ENCODE data around the gene ABCC10.

The ABCC10 gene

GRCh38 chr6:43468240-43468639 is 40.9 kb downstream of the ABCC10 start:
- no peaks in the 10 kb centered on the region for H3K9me3 ChIP-seq (replicated peaks; ENCODE audit: insufficient read depth, low read length)
- H3F3A ChIP-seq (ENCODE audit: insufficient read depth, low read length) = no peaks in the 10 kb centered on the region
- H2AFZ ChIP-seq (ENCODE audit: low read length) = no peak overlapping the region
- no peaks in the 10 kb centered on the region for H3K4me1 ChIP-seq (ENCODE audit: low read length)
- no peak overlapping the region for H3K27ac ChIP-seq (ENCODE audit: low read length)
- H3K27me3 ChIP-seq (replicated peaks; ENCODE audit: insufficient read depth, low read length) = no peaks in the 10 kb centered on the region
- H3K9me2 ChIP-seq (replicated peaks; ENCODE audit: insufficient read depth, low read length) = no peaks in the 10 kb centered on the region
- no peaks in the 10 kb centered on the region for H3K79me2 ChIP-seq (ENCODE audit: low read length)
- DNase-seq = no peak
- H3K9ac ChIP-seq (ENCODE audit: low read length) = no peak overlapping the region
- H3K36me3 ChIP-seq (replicated peaks; ENCODE audit: insufficient read depth, low read length) = no peaks in the 10 kb centered on the region
- TF ChIP-seq CTCF (IDR thresholded peaks at IDR 0.05; ENCODE audit: low read length) (no peak), EZH2 (optimal IDR thresholded peaks at IDR 0.05; ENCODE audit: low read depth, low read length) (no peak), EZH2phosphoT487 (IDR thresholded peaks at IDR 0.05; ENCODE audit: low read length) (no peak)
- H3K4me2 ChIP-seq (ENCODE audit: low read depth, low read length) = no peak overlapping the region
- H4K20me1 ChIP-seq (ENCODE audit: insufficient read depth, low read length) = no peaks in the 10 kb centered on the region
- H3K4me3 ChIP-seq (ENCODE audit: low read length) = no peak overlapping the region

- Histone ChIP-seq H3K4me3 (ENCODE audit: low read length) (no peak overlapping the region), H2AFZ (ENCODE audit: low read length) (no peak overlapping the region), H3K27me3 (replicated peaks; ENCODE audit: insufficient read depth, low read length) (no peaks in the 10 kb centered on the region), H4K20me1 (ENCODE audit: insufficient read depth, low read length) (no peaks in the 10 kb centered on the region), H3K79me2 (ENCODE audit: low read length) (no peaks in the 10 kb centered on the region), H3K4me1 (ENCODE audit: low read length) (no peaks in the 10 kb centered on the region), H3K9me3 (replicated peaks; ENCODE audit: insufficient read depth, low read length) (no peaks in the 10 kb centered on the region), H3F3A (ENCODE audit: insufficient read depth, low read length) (no peaks in the 10 kb centered on the region), H3K4me2 (ENCODE audit: low read depth, low read length) (no peak overlapping the region), H3K36me3 (replicated peaks; ENCODE audit: insufficient read depth, low read length) (no peaks in the 10 kb centered on the region), H3K27ac (ENCODE audit: low read length) (no peak overlapping the region), H3K9me2 (replicated peaks; ENCODE audit: insufficient read depth, low read length) (no peaks in the 10 kb centered on the region), H3K9ac (ENCODE audit: low read length) (no peak overlapping the region)
- no peak for DNase-seq
- TF ChIP-seq CTCF (IDR thresholded peaks at IDR 0.05; ENCODE audit: low read length) (no peak), EZH2phosphoT487 (IDR thresholded peaks at IDR 0.05; ENCODE audit: low read length) (no peak), EZH2 (optimal IDR thresholded peaks at IDR 0.05; ENCODE audit: low read depth, low read length) (no peak)
Observed at GRCh38 chr6:43468748-43469681, 41.7 kb downstream of the ABCC10 start.

- no peak for DNase-seq
- no peaks in the 10 kb centered on the region for H3K9me3 ChIP-seq (replicated peaks; ENCODE audit: insufficient read depth, low read length)
- H3K27me3 ChIP-seq (replicated peaks; ENCODE audit: insufficient read depth, low read length) = no peaks in the 10 kb centered on the region
- H3K4me1 ChIP-seq (ENCODE audit: low read length) = no peaks in the 10 kb centered on the region
- H3K4me3 ChIP-seq (ENCODE audit: low read length) = no peak overlapping the region
- no peak overlapping the region for H2AFZ ChIP-seq (ENCODE audit: low read length)
- H3K36me3 ChIP-seq (replicated peaks; ENCODE audit: insufficient read depth, low read length) = no peaks in the 10 kb centered on the region
- H3K9ac ChIP-seq (ENCODE audit: low read length) = no peak overlapping the region
- no peak overlapping the region for H3K4me2 ChIP-seq (ENCODE audit: low read depth, low read length)
- no peak overlapping the region for H3K27ac ChIP-seq (ENCODE audit: low read length)
- TF ChIP-seq EZH2phosphoT487 (IDR thresholded peaks at IDR 0.05; ENCODE audit: low read length) = no peak
- TF ChIP-seq CTCF (IDR thresholded peaks at IDR 0.05; ENCODE audit: low read length) = no peak
- no peak for TF ChIP-seq EZH2 (optimal IDR thresholded peaks at IDR 0.05; ENCODE audit: low read depth, low read length)
- H3F3A ChIP-seq (ENCODE audit: insufficient read depth, low read length) = no peaks in the 10 kb centered on the region
- no peaks in the 10 kb centered on the region for H4K20me1 ChIP-seq (ENCODE audit: insufficient read depth, low read length)
- H3K9me2 ChIP-seq (replicated peaks; ENCODE audit: insufficient read depth, low read length) = no peaks in the 10 kb centered on the region
- no peaks in the 10 kb centered on the region for H3K79me2 ChIP-seq (ENCODE audit: low read length)
Observed at GRCh38 chr6:43469947-43470346, 42.6 kb downstream of the ABCC10 start.

Measured in MM.1S (cell line).